AML-193 (cell line): ENCODE data around the gene ATXN2L.
"Not testable (repeated sequence)": the region's sequence is repeated elsewhere in the genome, so short reads cannot be mapped to it uniquely, and the experiment has no call there.

Source experiments
- DNase-seq, 2 experiments: peaks; one replicate each; lab custom pipeline; 2025; lab: John Stamatoyannopoulos, UW

Gene ATXN2L

GRCh38 chr16:28836761-28837064 lies 13.9 kb downstream of the ATXN2L start:
- DNase-seq = no peak

DNA sequence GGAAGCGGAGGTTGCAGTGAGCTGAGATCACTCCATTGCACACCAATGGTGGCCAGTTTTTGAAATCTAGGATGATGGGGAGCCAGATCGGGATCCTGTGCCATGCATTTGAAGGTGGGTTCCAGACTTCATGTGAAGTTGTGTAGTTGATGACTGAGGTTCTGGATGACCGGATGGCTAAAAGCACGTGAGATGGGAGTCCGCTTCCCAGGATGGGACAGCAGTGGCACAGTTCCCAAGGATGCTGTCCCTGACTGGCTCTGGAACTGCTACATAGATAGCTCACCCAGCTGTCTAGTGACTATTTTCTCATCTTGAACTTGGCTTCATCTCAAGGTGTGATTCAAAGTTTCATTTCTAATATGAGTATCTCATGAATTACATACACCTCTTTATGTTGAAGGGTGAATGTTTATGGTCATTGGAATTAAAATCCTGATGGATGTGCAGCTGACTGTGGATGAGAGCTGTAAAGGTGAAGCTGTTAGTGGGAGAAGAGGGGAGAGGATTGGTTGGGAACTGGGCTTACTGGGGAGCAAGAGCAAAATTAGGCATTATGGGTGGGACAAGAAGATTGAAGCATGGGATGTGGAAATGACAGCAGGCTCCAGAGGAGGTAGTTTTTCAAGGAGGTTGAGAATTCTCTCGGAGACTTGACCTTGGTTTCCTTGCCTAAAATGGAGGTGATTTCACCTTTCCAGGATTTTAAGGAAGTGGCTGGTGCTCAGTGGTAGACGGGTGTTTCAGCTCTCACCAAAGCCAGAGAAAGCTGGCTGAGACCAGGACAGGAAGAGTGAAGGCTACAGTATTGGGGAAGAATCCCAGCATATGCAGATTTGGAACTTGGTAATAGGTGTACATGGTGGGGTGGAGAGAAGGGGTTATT lies 15.1 kb downstream of the ATXN2L start:
- DNase-seq = no peak

DNA sequence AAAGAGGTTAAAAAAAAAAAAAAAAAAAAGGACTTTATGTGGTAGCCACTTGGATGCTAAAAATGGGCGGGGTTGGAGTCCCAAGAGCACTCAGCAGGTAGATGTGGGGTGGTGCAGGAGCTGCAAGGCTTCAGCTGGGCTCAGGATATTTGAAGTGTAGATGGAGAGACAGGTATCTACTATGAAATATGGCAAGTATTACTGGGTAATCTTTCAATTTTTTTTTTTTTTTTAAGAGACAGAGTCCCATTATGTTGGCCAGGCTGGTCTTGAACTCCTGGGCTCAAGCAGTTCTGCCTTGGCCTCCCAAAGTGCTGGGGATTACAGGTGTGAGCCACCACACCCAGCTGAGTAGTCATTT lies 15.7 kb downstream of the ATXN2L start:
- DNase-seq = no peak

GRCh38 chr16:28839004-28839639 lies 16.3 kb downstream of the ATXN2L start:
- DNase-seq = no peak

GRCh38 chr16:28839899-28840298 lies 17.1 kb downstream of the ATXN2L start:
- peak in 1 of 2 experiments; percentile 17 for DNase-seq

DNA sequence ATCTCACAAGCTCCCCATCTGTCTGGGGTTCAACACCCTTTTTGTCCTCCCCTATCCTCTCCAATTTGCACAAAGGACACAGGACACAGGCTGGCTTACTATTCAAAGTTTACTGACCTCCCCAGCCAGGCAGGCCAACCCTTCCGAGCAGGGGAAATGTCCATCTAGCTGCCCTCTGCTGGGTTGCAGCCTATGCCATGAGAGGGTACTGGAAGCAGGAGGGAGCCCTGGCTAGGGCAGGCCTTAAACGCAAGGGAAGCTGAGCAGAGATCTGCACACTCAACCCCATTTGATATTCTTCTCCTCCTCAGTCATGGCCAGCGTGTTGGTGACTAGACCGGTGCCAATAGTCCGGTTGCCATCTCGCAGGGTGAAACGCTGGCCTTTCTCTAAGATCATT lies 19.9 kb downstream of the ATXN2L start:
- DNase-seq = no peak

DNA sequence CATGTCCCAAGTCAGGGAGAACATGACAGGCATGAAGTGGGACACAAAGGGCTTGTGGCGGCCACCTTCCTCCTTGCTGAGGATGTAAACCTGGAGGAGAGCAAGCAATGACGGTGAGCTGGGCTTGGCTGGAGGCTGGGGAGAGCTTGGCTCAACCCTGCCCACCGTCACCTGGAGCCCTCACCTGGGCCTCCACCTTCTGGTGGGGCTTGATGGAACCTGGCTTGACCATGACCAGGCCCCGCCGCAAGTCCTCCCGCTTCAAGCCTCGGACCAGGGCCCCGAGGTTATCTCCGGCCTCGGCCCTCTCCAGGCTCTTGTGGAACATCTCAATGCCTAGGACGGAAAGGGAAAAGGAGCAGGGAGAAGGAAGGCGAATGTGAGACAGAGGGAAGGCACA lies 21.0 kb downstream of the ATXN2L start:
- no peak for DNase-seq

DNA sequence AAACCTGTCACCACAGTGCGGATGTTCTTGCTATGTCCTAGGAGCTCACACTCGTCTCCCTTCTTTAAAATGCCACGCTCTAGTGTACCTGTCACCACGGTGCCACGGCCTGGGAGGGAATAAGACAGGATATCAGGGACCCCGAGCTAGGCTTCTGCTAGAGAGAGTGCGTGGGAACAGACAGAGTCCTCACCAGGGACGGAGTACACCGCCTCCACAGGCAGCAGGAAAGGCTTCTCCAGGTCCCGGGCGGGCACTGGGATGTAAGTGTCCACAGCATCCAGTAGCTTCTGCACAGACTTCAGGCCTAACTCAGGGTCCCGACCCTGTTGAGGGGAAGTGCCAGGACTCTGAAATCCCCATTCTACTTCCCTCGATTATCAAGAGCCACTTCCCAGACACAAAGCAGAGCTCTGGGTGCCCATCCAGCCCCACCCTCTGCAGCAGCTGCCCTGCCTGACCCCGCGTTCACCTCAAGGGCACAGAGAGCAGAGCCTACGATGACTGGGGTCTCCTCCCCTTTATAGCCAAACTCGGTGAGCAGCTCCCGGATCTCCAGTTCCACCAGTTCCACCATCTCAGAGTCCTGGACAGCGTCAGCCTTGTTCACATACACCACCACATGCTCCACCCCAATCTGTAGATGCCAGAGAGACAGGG lies 21.6 kb downstream of the ATXN2L start:
- no peak for DNase-seq

DNA sequence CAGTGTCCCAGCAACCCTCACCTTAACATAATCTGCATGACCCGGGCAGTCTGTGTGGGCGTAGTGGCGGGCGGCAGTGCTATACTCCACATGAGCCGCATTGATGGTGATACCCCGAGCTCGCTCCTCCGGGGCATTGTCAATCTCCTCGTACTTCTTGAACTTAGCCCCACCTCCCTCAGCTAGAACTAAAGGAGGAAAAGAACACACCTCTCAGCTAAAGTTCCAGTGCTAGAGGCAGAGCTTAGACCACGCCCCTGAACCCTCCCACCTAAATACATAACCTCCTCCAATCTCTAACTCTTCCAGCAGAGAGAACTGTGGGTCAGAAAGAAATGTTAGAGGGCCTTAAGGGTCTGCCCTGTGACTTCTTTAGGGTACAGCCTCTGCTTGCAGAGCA lies 22.5 kb downstream of the ATXN2L start:
- DNase-seq = peak; percentile 9 to 18

GRCh38 chr16:28845761-28846079 lies 22.9 kb downstream of the ATXN2L start:
- DNase-seq = no peak

DNA sequence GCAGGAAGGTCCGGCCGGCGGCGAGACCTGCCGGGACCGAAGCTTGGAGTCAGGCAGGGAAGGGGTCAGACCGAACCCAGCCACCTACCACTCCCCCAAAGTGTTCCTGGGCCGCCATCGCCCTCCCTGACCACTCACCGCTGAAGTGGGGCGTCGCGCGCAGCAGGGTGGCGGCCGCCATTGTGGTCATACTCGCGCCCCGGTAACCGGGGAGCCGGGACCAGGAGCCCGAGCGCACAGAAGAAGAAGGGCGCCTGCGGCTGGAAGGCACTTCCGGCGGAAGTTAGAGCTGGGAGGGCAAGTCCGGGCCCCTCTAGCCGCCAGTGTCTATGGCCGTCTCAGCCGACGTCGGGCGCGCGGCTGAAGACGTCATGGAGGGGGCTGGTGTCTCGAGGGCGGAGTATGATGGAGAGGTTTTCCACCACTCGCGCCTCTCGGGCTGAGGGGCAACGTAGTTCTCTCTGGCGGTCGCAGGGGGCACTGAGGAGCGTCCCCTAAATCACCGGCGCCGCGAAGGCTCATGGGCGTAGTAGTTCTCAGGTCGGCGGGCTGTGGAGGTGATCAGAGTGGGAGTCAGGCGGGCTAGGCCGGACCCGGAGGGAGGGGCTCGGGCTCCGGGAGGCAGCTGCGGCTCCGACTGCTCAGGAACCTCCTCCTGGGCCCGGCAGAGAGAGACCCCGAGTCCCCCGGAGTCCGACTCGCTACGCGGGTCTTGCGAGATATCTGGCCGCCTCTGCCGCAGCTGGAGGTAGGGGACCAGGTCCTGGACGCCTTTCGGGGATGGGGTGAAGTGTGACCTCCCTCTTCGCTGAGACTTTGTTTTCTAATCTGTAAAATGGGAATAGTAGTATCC lies 23.5 kb downstream of the ATXN2L start, which contains the start of gene TUFM:
TUFM (minus strand) TSS at position 269 of the 853 bp plus-strand sequence; CDS start at position 190, 79 bp downstream.
- DNase-seq = peak; percentile 92 to 96

DNA sequence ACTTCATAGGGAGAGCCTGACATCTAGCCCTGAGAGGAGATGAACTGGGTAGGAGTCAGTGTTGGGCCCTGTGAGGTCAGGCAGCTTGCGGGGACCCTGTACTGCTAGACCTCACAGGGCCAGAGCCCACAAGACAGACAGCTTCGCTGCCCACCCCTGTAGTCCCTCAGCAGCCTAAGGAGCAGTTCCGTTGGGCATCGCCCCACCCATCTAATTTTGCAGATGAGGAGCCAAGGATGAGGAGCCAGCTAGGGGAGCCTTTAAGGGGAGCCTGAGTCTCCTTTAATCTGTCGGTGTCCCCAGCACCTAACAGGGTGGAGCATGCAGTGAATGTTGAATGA lies 24.1 kb downstream of the ATXN2L start:
- DNase-seq = no peak

DNA sequence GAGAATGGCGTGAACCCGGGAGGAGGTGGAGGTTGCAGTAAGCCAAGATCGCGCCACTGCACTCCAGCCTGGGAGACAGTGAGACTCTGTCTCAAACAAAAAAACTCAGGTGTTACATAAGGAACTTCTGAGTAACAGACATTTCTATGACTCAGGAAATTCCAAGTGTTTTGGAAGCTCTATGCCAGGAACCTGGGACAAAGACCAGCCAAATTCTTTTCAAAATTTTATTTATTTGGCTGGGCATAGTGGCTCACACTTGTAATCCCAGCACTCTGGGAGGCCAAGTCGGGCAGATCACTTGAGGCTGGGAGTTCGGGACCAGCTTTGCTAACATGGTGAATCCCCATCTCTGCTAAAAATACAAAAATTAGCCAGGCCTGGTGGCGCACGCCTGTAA lies 35.6 kb downstream of the ATXN2L start:
- no peak for DNase-seq

- no peak for DNase-seq
Measured at GRCh38 chr16:28859326-28859725, 36.5 kb downstream of the ATXN2L start.

DNA sequence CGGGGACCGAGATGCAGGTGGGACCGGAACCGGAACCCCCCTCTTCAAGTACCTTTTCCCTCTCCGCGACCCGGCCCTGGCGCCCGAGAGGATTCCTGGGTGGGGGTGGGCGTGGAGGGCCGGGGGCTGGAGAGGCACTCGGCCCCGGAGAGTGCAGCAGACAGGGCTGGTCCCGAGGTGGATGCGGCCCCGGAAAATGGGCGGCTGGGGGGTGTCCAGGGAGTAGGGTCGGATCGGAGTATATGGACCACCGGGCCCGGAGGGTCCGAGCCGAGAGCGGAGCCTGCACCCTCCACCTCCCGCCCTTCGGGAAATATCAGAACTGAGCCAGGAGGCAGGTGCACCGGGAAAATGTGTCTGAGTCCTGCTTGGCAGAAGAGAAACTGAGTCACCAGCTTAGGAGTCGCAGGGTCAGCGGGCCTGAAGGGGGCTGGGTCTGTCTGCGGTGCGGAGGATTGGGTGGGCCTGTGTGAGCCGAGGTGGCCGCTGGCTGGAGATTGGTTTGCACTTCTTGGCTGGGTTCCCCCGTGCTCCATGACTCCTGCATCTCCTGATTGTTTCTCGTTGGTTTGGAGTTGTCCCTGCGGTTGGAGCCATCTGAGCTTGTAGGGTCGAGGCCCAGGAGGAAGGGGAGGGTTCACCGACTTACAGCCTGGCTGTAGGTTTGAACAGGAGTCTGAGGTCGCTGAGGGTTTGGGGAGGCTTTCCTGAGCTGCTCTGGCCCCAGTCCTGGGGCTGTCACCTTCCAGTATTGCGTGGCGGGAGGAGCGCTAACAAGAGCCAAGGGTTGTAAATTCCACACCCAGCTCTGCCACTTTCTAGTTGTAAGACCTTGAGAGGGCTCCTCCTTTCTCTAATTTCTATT lies 41.4 kb downstream of the ATXN2L start:
- no peak for DNase-seq

- no peak for DNase-seq
Measured at GRCh38 chr16:28865001-28865688, 42.3 kb downstream of the ATXN2L start.

- no peak for DNase-seq
Measured at GRCh38 chr16:28865722-28866453, 43.1 kb downstream of the ATXN2L start.

DNA sequence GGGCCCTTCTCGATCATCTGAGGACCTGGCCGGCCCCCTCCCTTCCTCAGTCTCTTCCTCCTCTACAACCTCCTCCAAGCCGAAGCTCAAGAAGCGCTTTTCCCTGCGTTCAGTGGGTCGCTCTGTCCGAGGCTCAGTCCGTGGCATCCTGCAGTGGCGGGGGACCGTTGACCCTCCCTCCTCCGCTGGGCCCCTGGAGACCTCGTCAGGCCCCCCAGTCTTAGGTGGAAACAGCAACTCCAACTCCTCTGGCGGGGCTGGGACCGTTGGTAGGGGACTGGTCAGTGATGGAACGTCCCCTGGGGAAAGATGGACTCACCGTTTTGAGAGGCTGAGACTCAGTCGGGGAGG lies 43.6 kb downstream of the ATXN2L start:
- DNase-seq = no peak

DNA sequence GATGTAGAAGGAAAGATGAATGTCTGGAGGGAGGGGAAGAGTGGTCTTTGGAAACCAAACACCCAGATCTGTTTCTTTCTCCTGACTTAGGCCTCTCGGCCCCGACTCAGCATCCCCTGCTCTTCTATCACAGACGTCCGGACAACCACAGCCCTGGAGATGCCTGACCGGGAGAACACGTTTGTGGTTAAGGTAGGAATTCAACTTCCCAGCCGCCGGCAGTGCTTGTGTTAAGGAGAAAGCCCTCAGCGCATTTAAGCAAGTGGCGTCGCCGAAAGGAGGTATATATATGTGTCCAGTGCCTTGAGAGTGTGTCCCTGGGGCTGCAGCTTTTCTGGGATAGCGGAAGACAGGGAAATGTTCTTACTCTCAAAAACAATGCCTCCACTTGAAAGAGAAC lies 44.4 kb downstream of the ATXN2L start:
- no peak for DNase-seq

GRCh38 chr16:28867646-28868045 lies 44.8 kb downstream of the ATXN2L start:
- not testable (repeated sequence) for DNase-seq
